Stimulated activated CD8-positive, alpha-beta memory T cell treated with anti-CD3 and anti-CD28 coated beads, Interleukin-7, amount 100 ng/mL, for 24 hours (primary cell): ENCODE results near the gene HINFP.
"Not testable (repeated sequence)": the region's sequence is repeated elsewhere in the genome, so short reads cannot be mapped to it uniquely, and the experiment has no call there.

Experiments
- DNase-seq: peaks from one replicate; pipeline ENCODE4 v3.0.0-alpha.2; 2020; ENCODE audit warnings: low read depth

HINFP gene

GRCh38 chr11:119100246-119100970, 21.0 kb upstream of the HINFP start:
- DNase-seq: no peak

DNA sequence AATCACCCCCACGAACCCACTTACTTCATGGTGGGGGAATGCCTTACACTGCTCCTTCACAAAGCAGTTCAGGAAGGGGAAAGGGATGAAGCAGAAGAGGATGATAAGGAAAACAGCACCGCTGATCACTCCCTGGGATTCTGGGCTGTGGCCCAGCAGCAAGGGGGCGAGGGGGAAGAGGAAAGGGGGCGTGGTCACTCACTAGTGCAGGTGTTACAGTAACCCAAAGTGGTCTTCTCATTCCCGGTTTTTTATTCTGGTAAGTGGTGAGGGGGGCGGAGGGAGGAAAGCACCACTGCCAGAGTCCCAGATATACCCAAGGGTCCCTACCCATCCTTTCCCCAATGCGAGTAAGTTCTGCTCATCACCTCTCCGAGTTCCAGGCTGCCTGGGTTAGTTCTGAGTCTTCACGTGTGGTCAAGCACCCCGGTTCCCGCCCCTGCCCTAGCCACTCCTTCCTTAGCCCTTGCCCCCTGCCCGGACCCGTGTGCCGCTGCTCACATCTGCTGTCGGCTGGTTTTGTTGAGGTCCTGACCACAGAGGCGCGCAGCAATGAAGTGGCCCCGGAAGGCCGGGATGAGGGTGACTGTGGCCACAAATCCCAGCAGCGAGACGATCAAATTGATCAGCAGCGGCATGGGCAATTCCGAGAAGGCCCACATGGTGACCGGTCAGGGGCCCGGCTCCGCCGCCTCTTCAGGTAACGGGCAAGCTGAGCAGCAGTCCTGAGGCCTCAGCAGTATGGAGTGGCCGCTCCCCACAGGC, 20.2 kb upstream of the HINFP start:
- DNase-seq: no peak

GRCh38 chr11:119101759-119102423, 19.5 kb upstream of the HINFP start, which contains the start of gene DPAGT1:
Gene DPAGT1, minus strand, starts transcription at chr11:119101853. Its CDS starts 198 bp downstream, at chr11:119101655.
- DNase-seq: peak; percentile 74

- DNase-seq: not testable (repeated sequence)
Measured at GRCh38 chr11:119103161-119103664, 18.2 kb upstream of the HINFP start.

DNA sequence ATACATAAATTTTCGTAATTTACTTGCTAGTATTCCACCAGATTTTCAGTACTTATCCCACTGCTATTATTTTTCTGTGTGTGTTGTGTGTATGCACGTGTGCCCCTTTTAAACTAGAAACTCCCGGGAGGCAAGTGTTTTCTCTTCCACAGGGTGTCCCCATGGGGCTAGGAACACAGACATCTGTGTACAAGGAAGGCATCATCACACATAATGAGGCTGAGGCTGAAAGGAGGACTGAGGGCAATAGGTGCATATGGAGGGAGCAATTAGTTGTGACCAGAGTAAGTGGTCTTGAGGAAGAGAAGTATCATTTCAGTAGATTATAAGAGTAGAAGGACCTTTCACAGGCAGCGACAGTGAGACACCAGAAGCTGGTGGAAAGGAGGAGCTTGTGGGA, 17.6 kb upstream of the HINFP start:
- DNase-seq: no peak

GRCh38 chr11:119106564-119107537, 14.5 kb upstream of the HINFP start, which contains the start of gene C2CD2L:
Gene C2CD2L, plus strand, starts transcription at chr11:119107344. Its CDS starts 398 bp downstream, at chr11:119107742.
- peak; percentile 73 for DNase-seq

DNA sequence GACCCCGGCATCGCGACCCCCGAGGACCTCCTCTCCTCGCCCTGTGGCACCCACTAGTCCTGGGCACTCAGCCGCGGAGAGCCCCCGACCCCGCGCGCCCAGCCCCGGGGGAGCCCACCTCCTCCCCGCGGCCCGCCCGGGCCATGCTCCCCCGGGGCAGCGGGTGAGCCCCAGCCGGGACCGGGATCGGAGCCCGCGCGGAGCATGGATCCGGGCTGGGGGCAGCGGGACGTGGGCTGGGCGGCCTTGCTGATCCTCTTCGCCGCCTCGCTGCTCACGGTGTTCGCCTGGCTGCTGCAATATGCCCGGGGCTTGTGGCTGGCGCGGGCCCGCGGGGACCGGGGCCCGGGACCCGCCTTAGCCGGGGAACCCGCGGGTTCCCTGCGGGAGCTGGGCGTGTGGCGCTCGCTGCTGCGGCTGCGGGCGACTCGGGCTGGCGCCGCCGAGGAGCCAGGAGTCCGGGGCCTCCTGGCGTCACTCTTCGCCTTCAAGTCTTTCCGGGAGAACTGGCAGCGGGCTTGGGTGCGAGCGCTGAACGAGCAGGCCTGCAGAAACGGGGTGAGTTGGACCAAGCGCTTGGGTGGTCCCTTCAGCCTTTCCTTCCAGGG, 13.7 kb upstream of the HINFP start:
- no peak for DNase-seq

DNA sequence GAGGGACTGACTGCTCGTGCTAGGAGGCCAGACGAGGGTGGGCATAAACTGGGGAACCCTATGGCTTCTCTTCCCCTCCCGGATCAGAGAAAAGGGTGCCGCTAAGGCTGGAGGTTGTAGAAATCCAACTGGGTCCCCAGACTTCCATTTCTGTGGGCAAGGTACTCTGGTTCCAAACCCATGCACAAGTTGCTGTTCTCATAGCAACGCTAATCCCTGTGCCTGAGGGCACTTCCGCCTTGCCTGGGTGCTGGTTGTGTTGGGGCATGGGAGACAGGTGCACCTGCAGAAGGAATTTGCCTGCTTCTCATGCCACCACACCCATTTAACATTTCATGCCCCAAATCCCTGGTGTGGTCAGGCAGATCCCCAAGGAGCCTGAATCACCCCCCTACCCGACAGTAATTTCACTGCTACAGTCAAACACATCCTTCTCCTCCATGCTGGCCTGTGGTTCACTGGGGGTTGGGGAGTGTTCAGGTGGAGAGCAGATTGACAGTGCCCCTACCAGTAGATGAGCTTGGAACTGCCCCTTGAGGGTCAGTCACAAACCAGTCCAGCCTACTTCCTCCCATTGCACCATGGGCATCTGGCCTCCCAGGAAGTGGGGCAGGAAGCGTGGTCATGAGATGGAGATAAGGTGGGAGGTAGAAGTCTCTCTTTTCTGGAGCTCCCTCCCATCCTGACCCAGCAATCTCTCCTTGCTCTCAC, 13.1 kb upstream of the HINFP start:
- DNase-seq: no peak

- DNase-seq: no peak
Measured at GRCh38 chr11:119108857-119109221, 12.5 kb upstream of the HINFP start.

GRCh38 chr11:119109843-119110242, 11.5 kb upstream of the HINFP start:
- no peak for DNase-seq

- no peak for DNase-seq
Measured at GRCh38 chr11:119110439-119110838, 10.9 kb upstream of the HINFP start.

- no peak for DNase-seq
Measured at GRCh38 chr11:119111361-119111925, 9.9 kb upstream of the HINFP start.

DNA sequence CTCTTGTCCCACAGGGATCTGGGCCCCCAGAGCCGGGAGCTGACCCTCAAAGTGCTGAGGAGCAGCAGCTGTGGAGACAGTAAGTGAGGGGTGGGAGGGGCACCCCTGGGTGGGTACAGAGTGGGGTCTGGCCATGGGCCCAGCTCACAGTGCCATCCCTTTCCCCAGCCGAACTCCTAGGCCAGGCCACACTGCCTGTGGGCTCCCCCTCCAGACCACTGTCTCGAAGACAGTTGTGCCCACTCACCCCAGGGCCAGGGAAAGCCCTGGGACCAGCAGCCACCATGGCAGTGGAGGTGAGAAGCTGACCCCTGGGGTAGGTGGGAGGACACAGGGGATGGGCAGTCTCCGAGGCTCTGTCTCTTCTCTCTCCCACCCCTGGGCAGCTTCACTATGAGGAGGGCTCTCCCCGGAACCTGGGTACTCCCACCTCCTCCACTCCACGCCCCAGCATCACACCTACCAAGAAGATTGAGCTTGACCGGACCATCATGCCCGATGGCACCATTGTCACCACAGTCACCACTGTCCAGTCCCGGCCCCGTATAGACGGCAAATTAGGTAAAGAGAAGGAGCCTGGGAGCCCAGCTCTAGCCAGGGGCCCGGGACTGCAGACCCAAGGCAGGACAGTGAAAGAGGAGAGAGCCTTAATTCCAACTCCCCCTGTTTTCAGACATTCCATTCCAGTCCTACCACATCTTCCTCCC, 8.9 kb upstream of the HINFP start:
- DNase-seq: no peak

DNA sequence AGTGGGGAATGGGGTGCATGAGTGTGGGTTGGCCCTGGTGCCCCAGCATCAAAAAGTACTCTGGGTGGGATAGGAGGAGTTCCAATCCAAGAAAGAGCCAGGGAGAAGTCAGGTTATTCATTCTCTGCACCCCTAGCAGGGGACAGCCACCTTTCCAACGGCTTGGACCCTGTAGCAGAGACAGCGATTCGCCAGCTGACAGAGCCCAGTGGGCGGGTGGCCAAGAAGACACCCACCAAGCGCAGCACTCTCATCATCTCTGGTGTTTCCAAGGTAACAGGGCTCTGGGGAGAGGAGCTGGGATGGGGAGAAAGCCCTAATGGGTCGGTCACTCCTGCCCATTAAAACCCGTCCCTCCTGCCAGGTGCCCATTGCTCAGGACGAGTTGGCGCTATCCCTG, 7.7 kb upstream of the HINFP start:
- DNase-seq: no peak

GRCh38 chr11:119114351-119114750, 7.0 kb upstream of the HINFP start:
- DNase-seq: no peak

- DNase-seq: no peak
Measured at GRCh38 chr11:119115484-119116234, 5.7 kb upstream of the HINFP start.

- no peak for DNase-seq
Measured at GRCh38 chr11:119116235-119116594, 5.2 kb upstream of the HINFP start.

- no peak for DNase-seq
Measured at GRCh38 chr11:119116601-119117000, 4.8 kb upstream of the HINFP start.
